K562 (cell line): ENCODE results near the gene GABARAP. TPM values are rescaled to one million over a fixed set of nuclear protein-coding genes. Genes with fewer than 3 reads are reported as not detected.
A peak's percentile ranks its signal among the peaks of the same experiment; 100 is the strongest.

Source experiments
- CREM ChIP-seq: IDR thresholded peaks from 2 replicates; pipeline ENCODE4 v1.6.1; 2014; ENCODE audit warnings: antibody characterized with exemption, low read depth
- CSDE1 ChIP-seq, 2 experiments: fragments of 450-650 bp; IDR thresholded peaks; 2 replicates each; pipeline ENCODE4 v1.6.1; 2016; ENCODE audit warnings: mild to moderate bottlenecking in 1 of 2
- E4F1 ChIP-seq: fragments of 250-450 bp; sonication (Bioruptor Pico); IDR thresholded peaks from 2 replicates; pipeline ENCODE4 v1.5.0; 2021; ENCODE audit warnings: mild to moderate bottlenecking, borderline replicate concordance
- ESRRB ChIP-seq: fragments of 250-450 bp; sonication (Bioruptor Pico); IDR thresholded peaks from 2 replicates; pipeline ENCODE4 v1.5.0; 2020; ENCODE audit warnings: mild to moderate bottlenecking, moderate library complexity, borderline replicate concordance
- HSF4 ChIP-seq: fragments of 250-450 bp; sonication (Bioruptor Pico); IDR thresholded peaks from 2 replicates; pipeline ENCODE4 v2.1.2; 2022; ENCODE audit warnings: mild to moderate bottlenecking, moderate library complexity, borderline replicate concordance
- MNT ChIP-seq, 2 experiments: fragments of 450-650 bp; conservative IDR thresholded peaks; 2 replicates each; pipeline ENCODE4 v1.6.1; 2017; ENCODE audit warnings: mild to moderate bottlenecking in 2 of 2, moderate library complexity in 2 of 2
- NFRKB ChIP-seq: fragments of 450-650 bp; IDR thresholded peaks from 2 replicates; pipeline ENCODE4 v1.6.1; 2016; ENCODE audit warnings: low read depth
- NONO ChIP-seq, 2 experiments: fragments of 200-400 bp in 1 of 2; fragments of 450-650 bp in 1 of 2; formaldehyde crosslinking in 1 of 2; IDR thresholded peaks; 2 replicates each; pipeline ENCODE4 v1.6.1; 2017; ENCODE audit warnings: low read depth in 2 of 2, mild to moderate bottlenecking in 2 of 2, moderate library complexity in 2 of 2, low read length in 1 of 2
- PHF20 ChIP-seq: fragments of 450-650 bp; IDR thresholded peaks from 2 replicates; pipeline ENCODE4 v1.6.1; 2018; ENCODE audit not compliant: partially characterized antibody
- POLR2A ChIP-seq: fragments of 450-650 bp; conservative IDR thresholded peaks from 2 replicates; pipeline ENCODE4 v1.6.1; 2016
- POLR2G ChIP-seq: fragments of 200-400 bp; formaldehyde crosslinking; IDR thresholded peaks from 2 replicates; pipeline ENCODE4 v1.6.1; 2017; ENCODE audit warnings: low read depth, mild to moderate bottlenecking, antibody characterized with exemption, low read length, moderate library complexity
- RFX1 ChIP-seq: fragments of 450-650 bp; IDR thresholded peaks from 2 replicates; pipeline ENCODE4 v1.6.1; 2016; ENCODE audit warnings: mild to moderate bottlenecking, moderate library complexity
- SMAD4 ChIP-seq: fragments of 250-450 bp; sonication (Bioruptor Pico); conservative IDR thresholded peaks from 2 replicates; pipeline ENCODE4 v1.8.0; 2021; ENCODE audit warnings: inconsistent platforms, mild to moderate bottlenecking, moderate library complexity
- STAT5A ChIP-seq: IDR thresholded peaks from 2 replicates; pipeline ENCODE4 v1.6.1; 2012; ENCODE audit warnings: low read length, inconsistent platforms, borderline replicate concordance
- SUPT5H ChIP-seq: fragments of 450-650 bp; IDR thresholded peaks from 2 replicates; pipeline ENCODE4 v1.6.1; 2016
- ZBTB7A ChIP-seq: IDR thresholded peaks from 2 replicates; pipeline ENCODE4 v1.6.1; 2011; ENCODE audit warnings: low read depth, mild to moderate bottlenecking, low read length, moderate library complexity, borderline replicate concordance; ENCODE audit not compliant: control insufficient read depth
- polyA plus RNA-seq, 8 experiments: library from polyadenylated mRNA; depleted of rRNA in 4 of 8; stranded (reverse) in 5 of 8; unstranded in 3 of 8; fragments of >200 nt; fragmentation: Nextera tagmentation in 2 of 8; fragmentation: Illumina TruSeq in 1 of 8; extraction: Ambion mirVana in 2 of 8; extraction: Trizol in 1 of 8; gene quantifications; 2 replicates each; pipeline versions ENCODE4 v1.2.1 to v1.2.3, GENCODE V29; 2011 to 2014; ENCODE audit warnings: inconsistent platforms in 1 of 8, missing spikeins in 1 of 8
- total RNA-seq, 7 experiments: library from RNA; depleted of rRNA in 6 of 7; stranded (reverse); fragments of >200 nt in 6 of 7; fragmentation: Illumina TruSeq in 2 of 7; extraction: Trizol in 2 of 7; gene quantifications; 2 replicates each; pipeline versions ENCODE4 v1.2.1 to v1.2.3, GENCODE V29; 2011 to 2021; ENCODE audit warnings: low replicate concordance in 1 of 7

The GABARAP gene
- total and polyA plus RNA-seq, 9 of the 15 experiments (the other 6 are each of a cell fraction or from before 2014, with no cell fraction given): 47.5 to 373 (median 152) TPM

GRCh38 chr17:7242717-7243452 lies 636 bp upstream of the GABARAP start (continued):
- TF ChIP-seq CREM (peak; percentile 83), STAT5A (peak; percentile 13; the same call in 1 of the 2 replicates), RFX1 (no peak), NFRKB (peak; percentile 84), MNT (conservative IDR thresholded peaks at IDR 0.05) (peak; percentile 96 to 97), HSF4 (CRISPR knock-in tag) (no peak), SUPT5H (peak; percentile 81), POLR2A (peak; percentile 76), POLR2G (peak; percentile 45; the same call in 1 of the 2 replicates), PHF20 (peak; percentile 88), ZBTB7A (peak; percentile 48; the same call in 1 of the 2 replicates), NONO (IDR thresholded peaks at IDR 0.05; ENCODE audit: low read depth in 2 of 2, low read length in 1 of 2) (peak in 1 of 2 experiments; percentile 76; a peak in 1 of 4 replicates), CSDE1 (IDR thresholded peaks at IDR 0.05) (no peak), SMAD4 (CRISPR knock-in tag) (peak; percentile 83), E4F1 (CRISPR knock-in tag) (no peak), ESRRB (CRISPR knock-in tag) (no peak)
